GM06990 (cell line): ENCODE data around the gene ABLIM3.
"Not testable (repeated sequence)": the region's sequence is repeated elsewhere in the genome, so short reads cannot be mapped to it uniquely, and the experiment has no call there.

ENCODE experiments used
- DNase-seq: peaks from one replicate; pipeline ENCODE4 v3.0.0-alpha.2; 2011; ENCODE audit not compliant: insufficient read length; ENCODE audit errors: extremely low read depth
- H3K27me3 ChIP-seq: replicated peaks from 2 replicates; pipeline ENCODE4 v1.6.0; 2011; ENCODE audit warnings: low read length; ENCODE audit not compliant: control insufficient read depth, insufficient read depth
- H3K36me3 ChIP-seq: 2 replicates; pipeline ENCODE4 v1.5.1; 2011; ENCODE audit warnings: low read length; ENCODE audit not compliant: control insufficient read depth, insufficient read depth
- H3K4me3 ChIP-seq: replicated peaks from 2 replicates; pipeline ENCODE4 v1.5.1; 2011; ENCODE audit warnings: low read depth, mild to moderate bottlenecking, control low read depth, low read length
- CTCF ChIP-seq: IDR thresholded peaks from 2 replicates; pipeline ENCODE4 v1.5.1; 2011; ENCODE audit warnings: low read length, control low read depth, mild to moderate bottlenecking, inconsistent platforms; ENCODE audit not compliant: insufficient read depth, poor library complexity, severe bottlenecking

The ABLIM3 gene

GRCh38 chr5:149267241-149267973 is 126.1 kb downstream of the ABLIM3 start:
- no peak for DNase-seq
- no peaks in the 10 kb centered on the region; the same call in none of the 2 replicates for H3K27me3 ChIP-seq
- TF ChIP-seq CTCF = no peak
- H3K4me3 ChIP-seq = no peak overlapping the region
- no peaks in the 10 kb centered on the region for H3K36me3 ChIP-seq

- Histone ChIP-seq H3K27me3 (peaks cover 2% of the 10 kb centered on the region; the same call in 1 of the 2 replicates), H3K4me3 (no peak overlapping the region), H3K36me3 (no peaks in the 10 kb centered on the region)
- TF ChIP-seq CTCF = peak; percentile 49
- DNase-seq = no peak
These were observed 127.8 kb downstream of the ABLIM3 start for GRCh38 chr5:149268928-149269557.

- Histone ChIP-seq H3K36me3 (no peaks in the 10 kb centered on the region), H3K4me3 (no peak overlapping the region), H3K27me3 (peaks cover 2% of the 10 kb centered on the region; the same call in 1 of the 2 replicates)
- no peak for TF ChIP-seq CTCF
- DNase-seq = no peak
These were observed 130.0 kb downstream of the ABLIM3 start for GRCh38 chr5:149271195-149271715.

- peak within 1 kb of the TSS; percentile 14; the same call in 1 of the 2 replicates for H3K4me3 ChIP-seq
- H3K27me3 ChIP-seq = peaks cover 2% of the 10 kb centered on the region; the same call in 1 of the 2 replicates
- no peak for TF ChIP-seq CTCF
- no peaks in the 10 kb centered on the region for H3K36me3 ChIP-seq
- DNase-seq = no peak
These were observed 130.6 kb downstream of the ABLIM3 start, which contains the start of gene AFAP1L1 for GRCh38 chr5:149271716-149272563. AFAP1L1 (plus strand) TSS chr5:149271859; CDS start chr5:149271969, 110 bp downstream.

- DNase-seq, H3K27me3 ChIP-seq, H3K36me3 ChIP-seq, H3K4me3 ChIP-seq: not testable (repeated sequence)
These were observed 131.5 kb downstream of the ABLIM3 start for GRCh38 chr5:149272781-149273180.
